Osteocyte (in vitro differentiated cells): ENCODE data around the gene IKZF3. TPM values are rescaled to one million over a fixed set of nuclear protein-coding genes. Genes with fewer than 3 reads are reported as not detected.

ENCODE experiments used
- DNase-seq: peaks from one replicate; pipeline ENCODE4 v3.0.0; 2021; ENCODE audit warnings: mixed read lengths; ENCODE audit not compliant: unreplicated experiment; ENCODE audit errors: extremely low spot score
- H3K27ac Mint-ChIP-seq: one replicate; pipeline ENCODE4 v1.8.0; 2021; ENCODE audit warnings: mild to moderate bottlenecking, mixed read lengths; ENCODE audit not compliant: unreplicated experiment
- H3K27me3 Mint-ChIP-seq: one replicate; pipeline ENCODE4 v1.8.0; 2021; ENCODE audit warnings: mixed read lengths; ENCODE audit not compliant: unreplicated experiment
- H3K36me3 Mint-ChIP-seq: one replicate; pipeline ENCODE4 v1.8.0; 2021; ENCODE audit warnings: mixed read lengths; ENCODE audit not compliant: unreplicated experiment
- H3K4me1 Mint-ChIP-seq: one replicate; pipeline ENCODE4 v1.8.0; 2021; ENCODE audit warnings: mixed read lengths; ENCODE audit not compliant: unreplicated experiment
- H3K4me3 Mint-ChIP-seq: one replicate; pipeline ENCODE4 v1.8.0; 2021; ENCODE audit warnings: mild to moderate bottlenecking, moderate library complexity, mixed read lengths; ENCODE audit not compliant: unreplicated experiment
- H3K9me3 Mint-ChIP-seq: one replicate; pipeline ENCODE4 v1.8.0; 2021; ENCODE audit warnings: mixed read lengths; ENCODE audit not compliant: unreplicated experiment
- microRNA-seq: library from miRNA; unstranded; fragments of <30 nt; microRNA quantifications from one replicate; pipeline ENCODE4 v1.1.0, GENCODE V29; 2020; ENCODE audit not compliant: unreplicated experiment
- total RNA-seq: library from RNA; stranded (reverse); gene quantifications from 2 replicates; pipeline ENCODE4 v1.2.1, GENCODE V29; 2021
- TF ChIP-seq, protein P1 (sequence below): fragments of 200-600 bp; sonication (generic); IDR thresholded peaks from 2 replicates; pipeline ENCODE4 v1.5.0; 2021; ENCODE audit warnings: antibody characterized with exemption, mild to moderate bottlenecking, moderate library complexity

Gene IKZF3
- total RNA-seq, 1 donor from 2014 or later, result not detected

- H3K27me3 Mint-ChIP-seq, result no peaks in the 10 kb centered on the region
- peaks cover 16% of the 10 kb centered on the region for H3K36me3 Mint-ChIP-seq
- H3K4me1 Mint-ChIP-seq, result no peaks in the 10 kb centered on the region
- TF ChIP-seq, protein P1, sequence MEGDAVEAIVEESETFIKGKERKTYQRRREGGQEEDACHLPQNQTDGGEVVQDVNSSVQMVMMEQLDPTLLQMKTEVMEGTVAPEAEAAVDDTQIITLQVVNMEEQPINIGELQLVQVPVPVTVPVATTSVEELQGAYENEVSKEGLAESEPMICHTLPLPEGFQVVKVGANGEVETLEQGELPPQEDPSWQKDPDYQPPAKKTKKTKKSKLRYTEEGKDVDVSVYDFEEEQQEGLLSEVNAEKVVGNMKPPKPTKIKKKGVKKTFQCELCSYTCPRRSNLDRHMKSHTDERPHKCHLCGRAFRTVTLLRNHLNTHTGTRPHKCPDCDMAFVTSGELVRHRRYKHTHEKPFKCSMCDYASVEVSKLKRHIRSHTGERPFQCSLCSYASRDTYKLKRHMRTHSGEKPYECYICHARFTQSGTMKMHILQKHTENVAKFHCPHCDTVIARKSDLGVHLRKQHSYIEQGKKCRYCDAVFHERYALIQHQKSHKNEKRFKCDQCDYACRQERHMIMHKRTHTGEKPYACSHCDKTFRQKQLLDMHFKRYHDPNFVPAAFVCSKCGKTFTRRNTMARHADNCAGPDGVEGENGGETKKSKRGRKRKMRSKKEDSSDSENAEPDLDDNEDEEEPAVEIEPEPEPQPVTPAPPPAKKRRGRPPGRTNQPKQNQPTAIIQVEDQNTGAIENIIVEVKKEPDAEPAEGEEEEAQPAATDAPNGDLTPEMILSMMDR, result no peak
- H3K27ac Mint-ChIP-seq, result no peak overlapping the region
- no peak overlapping the region for H3K4me3 Mint-ChIP-seq
- no peaks in the 10 kb centered on the region for H3K9me3 Mint-ChIP-seq
- DNase-seq, result no peak
These were observed 153.8 kb downstream of the IKZF3 start for GRCh38 chr17:39709998-39710964.

DNA sequence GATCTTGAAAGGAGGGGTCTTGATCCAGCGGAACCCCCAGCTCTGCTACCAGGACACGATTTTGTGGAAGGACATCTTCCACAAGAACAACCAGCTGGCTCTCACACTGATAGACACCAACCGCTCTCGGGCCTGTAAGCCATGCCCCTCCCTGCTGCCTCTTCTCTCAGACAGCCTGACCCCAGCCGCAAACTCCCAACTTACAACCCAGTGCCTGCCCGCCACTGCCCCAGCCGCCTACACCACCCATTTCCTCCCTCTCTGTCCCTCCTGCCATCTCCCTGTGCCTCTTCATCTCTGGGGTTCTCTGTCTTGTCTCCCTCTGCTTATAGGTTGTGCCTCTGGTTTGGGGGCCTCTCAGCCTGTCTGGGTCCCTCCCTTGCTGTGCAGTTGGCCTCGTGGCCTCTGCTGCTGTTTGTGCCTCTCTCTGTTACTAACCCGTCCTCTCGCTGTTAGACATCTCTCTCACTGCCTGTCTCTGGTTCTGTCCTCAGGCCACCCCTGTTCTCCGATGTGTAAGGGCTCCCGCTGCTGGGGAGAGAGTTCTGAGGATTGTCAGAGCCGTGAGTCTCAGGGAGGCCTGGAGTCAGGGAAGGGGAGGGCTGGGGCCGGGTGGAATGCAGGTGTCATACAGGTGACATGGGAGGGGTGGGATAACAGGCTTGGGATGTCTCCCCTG is 154.7 kb downstream of the IKZF3 start:
- H3K36me3 Mint-ChIP-seq, result peaks cover 14% of the 10 kb centered on the region
- no peak for DNase-seq
- H3K27me3 Mint-ChIP-seq, result no peaks in the 10 kb centered on the region
- H3K9me3 Mint-ChIP-seq, result no peaks in the 10 kb centered on the region
- TF ChIP-seq, protein P1, result no peak
- no peak overlapping the region for H3K4me3 Mint-ChIP-seq
- H3K27ac Mint-ChIP-seq, result no peak overlapping the region
- H3K4me1 Mint-ChIP-seq, result peaks cover 5% of the 10 kb centered on the region

Small RNA genes lying within 50 kb of the gene (microRNA-seq; reads per million reads assigned to microRNA genes)
- 2.7 reads per million for gene MIR4728

Other genes with a start within 250 kb of the IKZF3 start
- 4.5 and 6.0 TPM in 2 replicates for gene PPP1R1B, start 237.4 kb downstream of the IKZF3 start, total RNA-seq
- 55.5 and 68.9 TPM in 2 replicates for gene STARD3, start 227.2 kb downstream of the IKZF3 start, total RNA-seq
- 0.94 and 1.3 TPM in 2 replicates for gene TCAP, start 199.0 kb downstream of the IKZF3 start, total RNA-seq
- 1.9 and 2.4 TPM in 2 replicates for gene PNMT, start 195.9 kb downstream of the IKZF3 start, total RNA-seq
- 33.8 and 35.3 TPM in 2 replicates for gene PGAP3, start 176.3 kb downstream of the IKZF3 start, total RNA-seq
- 66.2 and 69.9 TPM in 2 replicates for gene ERBB2, start 164.2 kb downstream of the IKZF3 start, total RNA-seq
- gene MIEN1, start 133.8 kb downstream of the IKZF3 start, total RNA-seq, result 48.4 and 52.7 TPM in 2 replicates
- 0.94 and 1.2 TPM in 2 replicates for gene GRB7, start 126.4 kb downstream of the IKZF3 start, total RNA-seq
- not detected in 2 replicates for gene ZPBP2, start 3.9 kb upstream of the IKZF3 start, total RNA-seq
- gene GSDMB, start 54.3 kb upstream of the IKZF3 start, total RNA-seq, result 9.6 and 10.2 TPM in 2 replicates
- 59.4 and 60.5 TPM in 2 replicates for gene ORMDL3, start 63.3 kb upstream of the IKZF3 start, total RNA-seq
- not detected in 2 replicates for gene LRRC3C, start 63.4 kb upstream of the IKZF3 start, total RNA-seq
- gene GSDMA, start 98.7 kb upstream of the IKZF3 start, total RNA-seq, result not detected in 2 replicates
- 96.9 and 104 TPM in 2 replicates for gene PSMD3, start 116.5 kb upstream of the IKZF3 start, total RNA-seq
- not detected in 2 replicates for gene CSF3, start 151.1 kb upstream of the IKZF3 start, total RNA-seq
- gene MED24, start 190.1 kb upstream of the IKZF3 start, total RNA-seq, result 74.5 and 96.2 TPM in 2 replicates
- gene THRA, start 198.7 kb upstream of the IKZF3 start, total RNA-seq, result 44.6 and 46.3 TPM in 2 replicates
- gene NR1D1, start 236.3 kb upstream of the IKZF3 start, total RNA-seq, result 6.1 and 6.9 TPM in 2 replicates